Effector CD8-positive, alpha-beta T cell (primary cell): ENCODE measurements around the gene HEATR9.
A peak's percentile ranks its signal among the peaks of the same experiment; 100 is the strongest.

Source experiments
- DNase-seq: peaks from one replicate; lab custom pipeline; 2025; lab: John Stamatoyannopoulos, UW

HEATR9 gene

GRCh38 chr17:35893751-35894150 is 25.1 kb upstream of the HEATR9 start:
- no peak for DNase-seq

- DNase-seq = no peak
These were observed 23.7 kb upstream of the HEATR9 start for GRCh38 chr17:35892091-35893035.

DNA sequence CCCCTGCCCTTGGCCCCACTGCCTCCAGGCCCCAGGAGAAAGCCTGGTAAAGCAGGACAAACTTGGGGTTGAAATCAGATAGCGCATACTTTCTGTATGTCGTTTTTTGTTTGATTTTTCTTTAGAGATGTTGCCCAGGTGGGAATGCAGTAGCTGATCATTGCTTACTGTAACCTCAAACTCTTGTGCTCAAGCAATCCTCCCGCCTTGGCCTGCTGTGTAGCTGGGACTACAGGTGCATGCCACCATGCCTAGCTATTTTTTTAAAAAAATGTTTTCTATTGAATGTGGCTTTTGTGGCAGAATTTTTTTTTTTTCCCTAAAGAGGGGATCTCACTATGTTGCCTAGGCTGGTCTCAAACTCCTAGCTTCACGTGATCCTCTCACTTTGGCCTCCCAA is 22.6 kb upstream of the HEATR9 start:
- no peak for DNase-seq

- DNase-seq = no peak
These were observed 22.1 kb upstream of the HEATR9 start for GRCh38 chr17:35890774-35891155.

DNA sequence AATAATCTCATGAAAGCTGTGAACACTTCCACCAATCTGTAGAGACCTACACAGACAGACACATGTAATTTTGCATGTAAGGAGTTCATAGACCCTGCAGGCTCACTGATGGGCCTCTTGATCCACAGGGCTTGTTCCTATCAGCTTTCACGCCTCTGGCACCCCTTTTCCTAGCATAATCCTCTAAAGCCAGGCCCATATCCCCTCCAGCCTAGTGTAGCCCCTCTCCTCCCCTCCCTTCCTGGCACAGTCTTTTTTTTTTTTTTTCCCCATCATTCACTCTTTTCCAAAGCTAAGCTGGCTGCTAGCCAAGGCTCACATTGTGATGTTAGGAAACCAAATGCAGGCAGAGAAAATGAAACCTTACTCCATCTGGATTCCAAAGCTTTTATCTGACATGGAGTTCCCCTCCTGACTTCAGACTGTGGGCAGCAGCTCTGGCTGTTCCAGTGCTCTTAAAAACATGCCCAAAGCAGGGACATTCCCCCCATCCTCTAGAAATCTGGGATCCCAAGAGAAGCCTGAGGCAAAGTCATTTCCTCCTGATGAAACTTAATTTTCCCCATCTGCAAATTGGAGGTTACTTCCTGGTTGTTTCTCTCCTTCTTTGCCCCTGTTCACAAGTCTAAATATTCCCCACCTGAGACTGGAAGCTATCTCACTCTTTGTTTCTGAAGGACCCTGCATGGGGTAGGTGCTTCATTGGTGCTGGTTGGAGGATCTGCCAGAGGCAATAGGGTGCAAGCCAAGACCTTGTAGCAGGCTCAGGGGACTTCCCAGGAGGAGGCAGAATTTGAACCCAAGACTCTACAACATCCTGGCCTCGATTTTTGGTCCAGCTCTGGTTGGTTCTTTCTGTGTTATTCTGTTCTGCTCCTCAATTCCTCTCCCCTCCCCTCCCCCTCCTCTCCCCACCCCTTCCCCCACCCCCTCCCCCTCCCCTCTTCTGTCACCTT is 21.4 kb upstream of the HEATR9 start:
- no peak for DNase-seq

DNA sequence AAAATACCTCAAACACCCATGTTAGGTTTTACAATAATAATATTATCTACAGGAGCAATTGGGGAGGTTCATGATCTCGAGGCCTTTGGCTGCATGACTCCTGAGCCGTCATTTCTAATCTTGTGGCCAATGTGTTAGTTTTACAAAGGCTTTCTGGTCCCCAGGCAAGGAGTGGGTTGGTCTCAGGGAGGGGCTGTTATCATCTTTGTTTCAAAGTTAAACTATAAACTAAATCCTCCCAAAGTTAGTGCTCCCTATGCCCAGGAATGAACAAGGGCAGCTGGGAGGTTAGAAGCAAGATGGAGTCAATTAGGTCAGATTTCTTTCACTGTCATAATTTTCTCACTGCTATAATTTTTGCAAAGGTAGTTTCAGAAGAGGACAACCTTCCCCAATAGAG is 20.6 kb upstream of the HEATR9 start:
- no peak for DNase-seq

- DNase-seq = peak; percentile 9
These were observed 11.3 kb upstream of the HEATR9 start, which contains the start of gene CCL5 for GRCh38 chr17:35879773-35880654. Gene CCL5, minus strand, starts transcription at chr17:35880360.

- DNase-seq = no peak
These were observed 9.7 kb upstream of the HEATR9 start for GRCh38 chr17:35878361-35878760.

- DNase-seq = no peak
These were observed 8.8 kb upstream of the HEATR9 start for GRCh38 chr17:35877345-35878029.

DNA sequence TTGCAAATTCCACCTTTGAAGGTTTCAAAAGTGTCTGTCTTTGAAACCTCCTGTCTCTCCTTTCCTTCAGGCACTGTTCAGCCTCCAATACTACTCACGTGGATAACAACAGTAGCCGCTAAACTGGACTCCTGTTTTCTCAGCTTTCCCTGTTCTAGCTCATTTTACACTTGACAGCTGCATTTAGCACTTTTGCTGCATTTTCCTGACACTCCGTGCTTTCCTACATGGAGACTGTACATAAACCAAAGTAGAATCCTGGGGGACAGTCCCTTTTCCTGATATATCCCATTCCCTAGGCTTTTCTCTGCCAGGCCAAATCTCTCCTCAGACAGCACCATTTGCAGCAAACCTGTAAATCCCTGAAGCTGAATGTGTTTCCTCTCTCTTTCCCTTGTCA is 7.8 kb upstream of the HEATR9 start:
- no peak for DNase-seq

DNA sequence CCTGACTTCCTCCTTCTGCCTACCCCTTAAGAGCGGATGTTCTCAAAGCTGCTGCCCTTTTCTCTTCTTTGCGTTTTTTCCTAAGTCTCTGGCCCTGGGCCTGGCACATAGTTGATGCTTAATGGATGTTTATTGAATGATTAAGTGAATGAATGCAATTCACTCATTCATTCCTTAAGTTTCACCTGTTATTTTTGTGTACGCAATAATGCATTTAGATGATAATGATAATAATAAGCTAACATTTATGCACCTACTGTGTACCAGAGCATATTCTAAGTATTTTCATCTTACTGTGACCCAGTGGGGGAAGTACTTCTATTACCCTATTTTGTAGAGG is 7.1 kb upstream of the HEATR9 start:
- no peak for DNase-seq

DNA sequence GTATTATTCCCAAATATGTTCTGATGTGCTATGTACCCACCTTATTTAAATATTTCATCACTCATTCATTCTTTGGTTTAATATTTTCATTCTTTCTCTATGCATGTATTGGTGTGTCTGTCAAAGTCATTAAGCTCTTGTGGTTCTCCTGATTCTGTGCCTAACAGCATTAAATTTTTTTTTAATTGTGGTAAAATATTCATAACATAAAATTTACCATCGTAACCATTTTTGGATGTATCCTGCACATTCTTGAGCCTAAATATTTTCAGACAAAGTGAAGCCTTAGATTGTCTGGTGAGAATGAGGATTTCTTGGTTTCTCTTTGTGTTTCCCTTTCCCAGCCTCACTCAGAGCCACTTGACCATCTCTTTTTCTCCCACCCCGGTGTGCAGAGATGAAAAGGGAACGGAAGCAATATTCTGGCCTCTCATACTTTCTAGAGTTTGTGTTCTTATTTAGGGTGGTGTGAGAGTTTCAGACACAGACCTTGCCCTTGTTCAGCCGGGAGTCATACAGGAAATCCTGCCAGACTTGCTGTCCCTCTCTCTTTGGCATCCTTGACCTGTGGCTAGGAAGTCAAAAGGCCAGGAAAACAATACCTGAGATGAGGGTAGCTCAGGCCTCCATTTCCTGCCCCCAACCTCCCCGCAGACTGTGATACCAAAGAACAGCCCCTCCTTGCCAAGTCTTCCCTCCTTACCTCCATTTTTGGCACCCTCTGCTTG is 6.5 kb upstream of the HEATR9 start:
- no peak for DNase-seq

- DNase-seq = no peak
These were observed 3.7 kb upstream of the HEATR9 start for GRCh38 chr17:35872196-35872980.

GRCh38 chr17:35870906-35871819 is 2.5 kb upstream of the HEATR9 start:
- no peak for DNase-seq

GRCh38 chr17:35867574-35867973 is 1.1 kb downstream of the HEATR9 start:
- no peak for DNase-seq

DNA sequence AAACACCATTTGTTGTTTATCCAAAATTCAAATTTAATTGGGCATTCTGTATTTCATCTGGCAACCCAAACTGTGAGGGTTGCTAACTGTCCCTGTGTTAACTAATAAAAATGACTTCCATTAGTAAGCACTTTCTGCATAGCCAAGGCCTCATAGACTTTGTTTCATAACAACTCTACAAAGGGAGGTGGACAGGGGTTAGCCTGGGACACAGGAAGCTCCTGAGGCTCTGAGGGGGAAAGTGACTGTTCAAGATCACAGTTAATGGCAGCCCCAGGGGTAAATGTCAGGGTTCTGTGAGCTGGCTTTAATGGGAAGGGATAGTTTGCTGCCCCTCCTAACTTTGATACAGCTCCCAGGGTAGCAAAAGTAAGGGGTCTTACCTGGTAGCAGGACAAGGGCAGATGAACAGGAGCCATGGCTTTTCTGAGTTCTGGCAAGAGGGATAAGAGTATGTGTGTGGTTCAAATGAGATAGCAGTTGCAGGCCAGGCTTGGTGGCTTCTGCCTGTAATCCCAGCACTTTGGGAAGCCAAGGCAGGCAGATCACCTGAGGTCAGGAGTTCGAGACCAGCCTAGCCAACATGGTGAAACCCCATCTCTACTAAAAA is 2.2 kb downstream of the HEATR9 start:
- no peak for DNase-seq

GRCh38 chr17:35865412-35866340 is 3.0 kb downstream of the HEATR9 start:
- no peak for DNase-seq
